ENCODE results near the gene EPHB2. TPM values are rescaled to one million over a fixed set of nuclear protein-coding genes. Genes with fewer than 3 reads are reported as not detected.

The EPHB2 gene
- total RNA-seq, 1 donor from 2014 or later = not detected

GRCh38 chr1:22819361-22819760, 108.7 kb downstream of the EPHB2 start:
- H3K4me1 Mint-ChIP-seq (ENCODE audit: low read depth) = no peaks in the 10 kb centered on the region
- intact Hi-C loops (cut with micrococcal nuclease) = no loop called here

GRCh38 chr1:22821027-22821426, 110.4 kb downstream of the EPHB2 start:
- no peak overlapping the region for H3K4me3 Mint-ChIP-seq (ENCODE audit: low read depth)
- DNase-seq (ENCODE audit: low spot score) = no peak
- no peak overlapping the region for H3K27ac Mint-ChIP-seq
- H3K27me3 Mint-ChIP-seq (ENCODE audit: low read depth) = peaks cover 4% of the 10 kb centered on the region
- H3K36me3 Mint-ChIP-seq (ENCODE audit: low read depth) = no peaks in the 10 kb centered on the region
- H3K4me1 Mint-ChIP-seq (ENCODE audit: low read depth) = no peaks in the 10 kb centered on the region
- H3K9me3 Mint-ChIP-seq = no peaks in the 10 kb centered on the region
- intact Hi-C loops (cut with micrococcal nuclease) = no loop called here

More at GRCh38 chr1:22819361-22819760, 108.7 kb downstream of the EPHB2 start:
- DNase-seq (ENCODE audit: low spot score) = no peak
- Mint-ChIP-seq H3K27ac (no peak overlapping the region), H3K9me3 (no peaks in the 10 kb centered on the region), H3K36me3 (ENCODE audit: low read depth) (no peaks in the 10 kb centered on the region), H3K27me3 (ENCODE audit: low read depth) (peaks cover 4% of the 10 kb centered on the region), H3K4me3 (ENCODE audit: low read depth) (no peak overlapping the region)

- intact Hi-C loops (cut with micrococcal nuclease) = no loop called here
- H3K4me3 Mint-ChIP-seq (ENCODE audit: low read depth) = no peak overlapping the region
- peaks cover 4% of the 10 kb centered on the region for H3K27me3 Mint-ChIP-seq (ENCODE audit: low read depth)
- H3K27ac Mint-ChIP-seq = no peak overlapping the region
- H3K36me3 Mint-ChIP-seq (ENCODE audit: low read depth) = no peaks in the 10 kb centered on the region
- DNase-seq (ENCODE audit: low spot score) = no peak
- H3K9me3 Mint-ChIP-seq = no peaks in the 10 kb centered on the region
- H3K4me1 Mint-ChIP-seq (ENCODE audit: low read depth) = no peaks in the 10 kb centered on the region
These were observed 111.7 kb downstream of the EPHB2 start for GRCh38 chr1:22822371-22822770.

GRCh38 chr1:22824466-22824865, 113.8 kb downstream of the EPHB2 start:
- H3K27ac Mint-ChIP-seq = no peak overlapping the region
- intact Hi-C loops (cut with micrococcal nuclease) = no loop called here
- H3K4me3 Mint-ChIP-seq (ENCODE audit: low read depth) = no peak overlapping the region
- H3K9me3 Mint-ChIP-seq = no peaks in the 10 kb centered on the region
- peaks cover 4% of the 10 kb centered on the region for H3K27me3 Mint-ChIP-seq (ENCODE audit: low read depth)
- H3K36me3 Mint-ChIP-seq (ENCODE audit: low read depth) = no peaks in the 10 kb centered on the region
- DNase-seq (ENCODE audit: low spot score) = no peak
- H3K4me1 Mint-ChIP-seq (ENCODE audit: low read depth) = no peaks in the 10 kb centered on the region

- H3K27ac Mint-ChIP-seq = no peak overlapping the region
These were observed 114.3 kb downstream of the EPHB2 start for GRCh38 chr1:22824975-22825374.

GRCh38 chr1:22825486-22826189, 115.0 kb downstream of the EPHB2 start:
- no peak for DNase-seq (ENCODE audit: low spot score)
- no peaks in the 10 kb centered on the region for H3K36me3 Mint-ChIP-seq (ENCODE audit: low read depth)
- H3K27ac Mint-ChIP-seq = no peak overlapping the region
- peaks cover 2% of the 10 kb centered on the region for H3K27me3 Mint-ChIP-seq (ENCODE audit: low read depth)
- H3K4me1 Mint-ChIP-seq (ENCODE audit: low read depth) = no peaks in the 10 kb centered on the region
- no peaks in the 10 kb centered on the region for H3K9me3 Mint-ChIP-seq
- H3K4me3 Mint-ChIP-seq (ENCODE audit: low read depth) = no peak overlapping the region
- intact Hi-C loops (cut with micrococcal nuclease) = no loop called here

More at GRCh38 chr1:22824975-22825374, 114.3 kb downstream of the EPHB2 start:
- H3K27me3 Mint-ChIP-seq (ENCODE audit: low read depth) = peaks cover 4% of the 10 kb centered on the region
- intact Hi-C loops (cut with micrococcal nuclease) = no loop called here
- H3K9me3 Mint-ChIP-seq = no peaks in the 10 kb centered on the region
- no peak overlapping the region for H3K4me3 Mint-ChIP-seq (ENCODE audit: low read depth)
- no peak for DNase-seq (ENCODE audit: low spot score)
- no peaks in the 10 kb centered on the region for H3K36me3 Mint-ChIP-seq (ENCODE audit: low read depth)
- no peaks in the 10 kb centered on the region for H3K4me1 Mint-ChIP-seq (ENCODE audit: low read depth)

- no peak overlapping the region for H3K4me3 Mint-ChIP-seq (ENCODE audit: low read depth)
- intact Hi-C loops (cut with micrococcal nuclease) = no loop called here
These were observed 116.3 kb downstream of the EPHB2 start for GRCh38 chr1:22826604-22827580.

GRCh38 chr1:22827666-22828483, 117.2 kb downstream of the EPHB2 start:
- no peaks in the 10 kb centered on the region for H3K4me1 Mint-ChIP-seq (ENCODE audit: low read depth)
- no peaks in the 10 kb centered on the region for H3K36me3 Mint-ChIP-seq (ENCODE audit: low read depth)
- no peaks in the 10 kb centered on the region for H3K9me3 Mint-ChIP-seq
- H3K4me3 Mint-ChIP-seq (ENCODE audit: low read depth) = no peak overlapping the region
- intact Hi-C loops (cut with micrococcal nuclease) = no loop called here
- peaks cover 2% of the 10 kb centered on the region for H3K27me3 Mint-ChIP-seq (ENCODE audit: low read depth)
- H3K27ac Mint-ChIP-seq = no peak overlapping the region
- DNase-seq (ENCODE audit: low spot score) = no peak

More at GRCh38 chr1:22826604-22827580, 116.3 kb downstream of the EPHB2 start:
- no peaks in the 10 kb centered on the region for H3K9me3 Mint-ChIP-seq
- H3K27ac Mint-ChIP-seq = no peak overlapping the region
- DNase-seq (ENCODE audit: low spot score) = no peak
- peaks cover 2% of the 10 kb centered on the region for H3K27me3 Mint-ChIP-seq (ENCODE audit: low read depth)
- no peaks in the 10 kb centered on the region for H3K36me3 Mint-ChIP-seq (ENCODE audit: low read depth)
- no peaks in the 10 kb centered on the region for H3K4me1 Mint-ChIP-seq (ENCODE audit: low read depth)

- Mint-ChIP-seq H3K9me3 (no peaks in the 10 kb centered on the region), H3K36me3 (ENCODE audit: low read depth) (no peaks in the 10 kb centered on the region), H3K4me1 (ENCODE audit: low read depth) (no peaks in the 10 kb centered on the region), H3K4me3 (ENCODE audit: low read depth) (no peak overlapping the region), H3K27me3 (ENCODE audit: low read depth) (peaks cover 2% of the 10 kb centered on the region), H3K27ac (no peak overlapping the region)
- intact Hi-C loops (cut with micrococcal nuclease) = no loop called here
- DNase-seq (ENCODE audit: low spot score) = no peak
These were observed 118.1 kb downstream of the EPHB2 start for GRCh38 chr1:22828484-22829308.

- H3K9me3 Mint-ChIP-seq = no peaks in the 10 kb centered on the region
- no peaks in the 10 kb centered on the region for H3K27me3 Mint-ChIP-seq (ENCODE audit: low read depth)
- no peak overlapping the region for H3K4me3 Mint-ChIP-seq (ENCODE audit: low read depth)
- no peak overlapping the region for H3K27ac Mint-ChIP-seq
- no peak for DNase-seq (ENCODE audit: low spot score)
- H3K4me1 Mint-ChIP-seq (ENCODE audit: low read depth) = no peaks in the 10 kb centered on the region
- H3K36me3 Mint-ChIP-seq (ENCODE audit: low read depth) = no peaks in the 10 kb centered on the region
- intact Hi-C loops (cut with micrococcal nuclease) = no loop called here
These were observed 118.8 kb downstream of the EPHB2 start for GRCh38 chr1:22829309-22829989.

GRCh38 chr1:22830041-22830566, 119.5 kb downstream of the EPHB2 start:
- Mint-ChIP-seq H3K36me3 (ENCODE audit: low read depth) (no peaks in the 10 kb centered on the region), H3K4me3 (ENCODE audit: low read depth) (no peak overlapping the region), H3K9me3 (no peaks in the 10 kb centered on the region), H3K4me1 (ENCODE audit: low read depth) (no peaks in the 10 kb centered on the region), H3K27me3 (ENCODE audit: low read depth) (no peaks in the 10 kb centered on the region), H3K27ac (no peak overlapping the region)
- intact Hi-C loops (cut with micrococcal nuclease) = no loop called here
- DNase-seq (ENCODE audit: low spot score) = no peak

All from activated T-helper 2 cell treated with anti-CD3 and anti-CD28 coated beads, Interferon-gamma antibody, Interleukin-2, Interleukin-4, amounts not matched to agents 10 μg/mL and 5 μg/mL and 100 μg/mL, durations not matched to agents 14 hours and 24 hours and 36 hours (primary cell).